ENCODE data around the gene TSPAN11. TPM values are rescaled to one million over a fixed set of nuclear protein-coding genes. Genes with fewer than 3 reads are reported as not detected.

The TSPAN11 gene
- polyA plus RNA-seq, 2 of the 4 experiments (the other 2 are of a cell fraction), result 0.01 to 0.06 TPM

- ChIA-PET CTCF (no interaction called here), POLR2A (no interaction called here)
- 53% methylated on average over 6 of the region's 6 CpGs for WGBS (ENCODE audit: missing lambda C conversion rate)
- Histone ChIP-seq H3K4me1 (no peaks in the 10 kb centered on the region), H3K27ac (no peak overlapping the region), H3K4me3 (no peak overlapping the region), H3K9me3 (no peaks in the 10 kb centered on the region), H3K4me2 (no peak overlapping the region)
- FAIRE-seq, result peak; percentile 51
- ATAC-seq, result no peak
- DNase-seq (ENCODE audit: low read depth in 1 of 2, low spot score in 1 of 2), result no peak
- TF ChIP-seq JUNB (IDR thresholded peaks at IDR 0.05), result no peak
- TF ChIP-seq EHF (CRISPR knock-in tag; IDR thresholded peaks at IDR 0.05), result no peak
- no peak for TF ChIP-seq POLR2A (IDR thresholded peaks at IDR 0.05; ENCODE audit: low read length)
- no peak for TF ChIP-seq ZSCAN20 (CRISPR knock-in tag; IDR thresholded peaks at IDR 0.05)
- no peak for TF ChIP-seq MYC (IDR thresholded peaks at IDR 0.05; ENCODE audit: borderline replicate concordance, low read length)
- no peak for TF ChIP-seq E2F6 (IDR thresholded peaks at IDR 0.05; ENCODE audit: borderline replicate concordance, low read depth)
- no peak for TF ChIP-seq HDAC2 (IDR thresholded peaks at IDR 0.05)
- no peak for TF ChIP-seq ZNF302 (CRISPR knock-in tag; IDR thresholded peaks at IDR 0.05)
- TF ChIP-seq ZC3H11A (IDR thresholded peaks at IDR 0.05), result no peak
- no peak for TF ChIP-seq JUN (IDR thresholded peaks at IDR 0.05)
- TF ChIP-seq, protein P1, sequence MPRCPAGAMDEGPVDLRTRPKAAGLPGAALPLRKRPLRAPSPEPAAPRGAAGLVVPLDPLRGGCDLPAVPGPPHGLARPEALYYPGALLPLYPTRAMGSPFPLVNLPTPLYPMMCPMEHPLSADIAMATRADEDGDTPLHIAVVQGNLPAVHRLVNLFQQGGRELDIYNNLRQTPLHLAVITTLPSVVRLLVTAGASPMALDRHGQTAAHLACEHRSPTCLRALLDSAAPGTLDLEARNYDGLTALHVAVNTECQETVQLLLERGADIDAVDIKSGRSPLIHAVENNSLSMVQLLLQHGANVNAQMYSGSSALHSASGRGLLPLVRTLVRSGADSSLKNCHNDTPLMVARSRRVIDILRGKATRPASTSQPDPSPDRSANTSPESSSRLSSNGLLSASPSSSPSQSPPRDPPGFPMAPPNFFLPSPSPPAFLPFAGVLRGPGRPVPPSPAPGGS (IDR thresholded peaks at IDR 0.05), result no peak
- no peak for TF ChIP-seq ZFP36 (IDR thresholded peaks at IDR 0.05; ENCODE audit: borderline replicate concordance, partially characterized antibody)
- no peak for TF ChIP-seq ESRRA (IDR thresholded peaks at IDR 0.05; ENCODE audit: borderline replicate concordance, low read length)
- no peak for TF ChIP-seq CBX2 (IDR thresholded peaks at IDR 0.05; ENCODE audit: borderline replicate concordance, low read depth)
- TF ChIP-seq CEBPB (IDR thresholded peaks at IDR 0.05), result no peak
These were observed 103.5 kb downstream of the TSPAN11 start for GRCh38 chr12:31029916-31030562.

DNA sequence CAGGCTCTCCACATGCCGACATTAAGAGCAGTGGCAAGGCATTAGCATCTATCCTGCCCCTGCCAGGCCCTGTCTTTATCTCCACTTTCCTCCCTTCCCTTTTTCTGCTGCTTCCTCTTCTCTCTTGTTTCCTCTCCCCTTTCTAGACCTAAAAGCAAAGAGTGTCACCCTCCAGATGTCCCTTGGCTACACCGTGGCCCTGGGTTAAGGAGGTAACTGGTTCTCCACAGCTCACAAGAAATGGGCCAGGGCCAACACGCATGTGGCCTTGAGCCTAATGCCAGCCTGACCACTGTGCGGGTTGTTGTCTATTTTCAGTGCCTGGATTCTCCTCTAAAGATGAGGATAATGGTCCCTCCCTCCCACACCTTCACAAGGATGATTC, 105.4 kb downstream of the TSPAN11 start:
- CTCF ChIA-PET, result interaction anchor here (1.3 kb wide), 1 partner anchor 41 kb away, joined by 4 read pairs; no protein-coding TSS in a partner anchor
- H3K4me2 ChIP-seq, result no peak overlapping the region
- H3K4me1 ChIP-seq, result peaks cover 10% of the 10 kb centered on the region; the same call in 1 of the 3 replicates
- ATAC-seq (no peak), FAIRE-seq (no peak), DNase-seq (ENCODE audit: low read depth in 1 of 2, low spot score in 1 of 2) (no peak)
- H3K9me3 ChIP-seq, result no peaks in the 10 kb centered on the region
- H3K4me3 ChIP-seq, result no peak overlapping the region
- H3K27ac ChIP-seq, result no peak overlapping the region
- POLR2A ChIA-PET, result no interaction called here
- WGBS (ENCODE audit: missing lambda C conversion rate), result 61% methylated on average over 4 of the region's 4 CpGs
- no peak for TF ChIP-seq CBX8 (IDR thresholded peaks at IDR 0.05)
- TF ChIP-seq ZC3H11A (IDR thresholded peaks at IDR 0.05), result no peak
- TF ChIP-seq ESRRA (IDR thresholded peaks at IDR 0.05; ENCODE audit: borderline replicate concordance, low read length), result no peak
- TF ChIP-seq SMC3 (IDR thresholded peaks at IDR 0.05), result no peak
- TF ChIP-seq JUN (IDR thresholded peaks at IDR 0.05), result no peak
- TF ChIP-seq HMGXB4 (CRISPR knock-in tag; IDR thresholded peaks at IDR 0.05; ENCODE audit: borderline replicate concordance), result no peak
- no peak for TF ChIP-seq KDM1A (IDR thresholded peaks at IDR 0.05; ENCODE audit: low read depth)
- no peak for TF ChIP-seq POLR2AphosphoS2 (conservative IDR thresholded peaks at IDR 0.05; ENCODE audit: low read length)
- TF ChIP-seq EHMT2 (IDR thresholded peaks at IDR 0.05; ENCODE audit: low read depth), result no peak
- TF ChIP-seq USF2 (IDR thresholded peaks at IDR 0.05), result no peak
- TF ChIP-seq RARB (CRISPR knock-in tag; IDR thresholded peaks at IDR 0.05), result no peak
- TF ChIP-seq FOSL2 (IDR thresholded peaks at IDR 0.05), result no peak
- no peak for TF ChIP-seq FOSL2 (CRISPR knock-in tag; IDR thresholded peaks at IDR 0.05)
- TF ChIP-seq JUNB (IDR thresholded peaks at IDR 0.05), result no peak
- TF ChIP-seq HEYL (CRISPR knock-in tag; IDR thresholded peaks at IDR 0.05), result no peak
- TF ChIP-seq PHF8 (IDR thresholded peaks at IDR 0.05; ENCODE audit: borderline replicate concordance, low read depth), result no peak
- TF ChIP-seq NPAS2 (CRISPR knock-in tag; IDR thresholded peaks at IDR 0.05; ENCODE audit: borderline replicate concordance), result no peak
- no peak for TF ChIP-seq GATA3 (IDR thresholded peaks at IDR 0.05; ENCODE audit: borderline replicate concordance)
- TF ChIP-seq, protein P2, sequence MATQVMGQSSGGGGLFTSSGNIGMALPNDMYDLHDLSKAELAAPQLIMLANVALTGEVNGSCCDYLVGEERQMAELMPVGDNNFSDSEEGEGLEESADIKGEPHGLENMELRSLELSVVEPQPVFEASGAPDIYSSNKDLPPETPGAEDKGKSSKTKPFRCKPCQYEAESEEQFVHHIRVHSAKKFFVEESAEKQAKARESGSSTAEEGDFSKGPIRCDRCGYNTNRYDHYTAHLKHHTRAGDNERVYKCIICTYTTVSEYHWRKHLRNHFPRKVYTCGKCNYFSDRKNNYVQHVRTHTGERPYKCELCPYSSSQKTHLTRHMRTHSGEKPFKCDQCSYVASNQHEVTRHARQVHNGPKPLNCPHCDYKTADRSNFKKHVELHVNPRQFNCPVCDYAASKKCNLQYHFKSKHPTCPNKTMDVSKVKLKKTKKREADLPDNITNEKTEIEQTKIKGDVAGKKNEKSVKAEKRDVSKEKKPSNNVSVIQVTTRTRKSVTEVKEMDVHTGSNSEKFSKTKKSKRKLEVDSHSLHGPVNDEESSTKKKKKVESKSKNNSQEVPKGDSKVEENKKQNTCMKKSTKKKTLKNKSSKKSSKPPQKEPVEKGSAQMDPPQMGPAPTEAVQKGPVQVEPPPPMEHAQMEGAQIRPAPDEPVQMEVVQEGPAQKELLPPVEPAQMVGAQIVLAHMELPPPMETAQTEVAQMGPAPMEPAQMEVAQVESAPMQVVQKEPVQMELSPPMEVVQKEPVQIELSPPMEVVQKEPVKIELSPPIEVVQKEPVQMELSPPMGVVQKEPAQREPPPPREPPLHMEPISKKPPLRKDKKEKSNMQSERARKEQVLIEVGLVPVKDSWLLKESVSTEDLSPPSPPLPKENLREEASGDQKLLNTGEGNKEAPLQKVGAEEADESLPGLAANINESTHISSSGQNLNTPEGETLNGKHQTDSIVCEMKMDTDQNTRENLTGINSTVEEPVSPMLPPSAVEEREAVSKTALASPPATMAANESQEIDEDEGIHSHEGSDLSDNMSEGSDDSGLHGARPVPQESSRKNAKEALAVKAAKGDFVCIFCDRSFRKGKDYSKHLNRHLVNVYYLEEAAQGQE (IDR thresholded peaks at IDR 0.05), result no peak
- no peak for TF ChIP-seq ZSCAN20 (CRISPR knock-in tag; IDR thresholded peaks at IDR 0.05)

Measured in A549 (cell line).